ENCODE data around the gene MEX3A. TPM values are rescaled to one million over a fixed set of nuclear protein-coding genes. Genes with fewer than 3 reads are reported as not detected.

MEX3A gene
- total and polyA plus RNA-seq, 2 of the 8 experiments (the other 6 are each of a cell fraction or from before 2014, with no cell fraction given), result 34.1 to 52.4 TPM

GRCh38 chr1:156091610-156092009 lies 9.3 kb upstream of the MEX3A start:
- H2BK12ac ChIP-seq (ENCODE audit: low read depth, low read length), result no peak overlapping the region
- no peak overlapping the region for H4K91ac ChIP-seq (replicated peaks; ENCODE audit: insufficient read length, low read length)
- no peaks in the 10 kb centered on the region for H3K23me2 ChIP-seq (ENCODE audit: low read depth, low read length)
- no peak overlapping the region for H3K14ac ChIP-seq (ENCODE audit: insufficient read length)
- H4K20me1 ChIP-seq (replicated peaks in 1 of 2; ENCODE audit: control insufficient read depth in 1 of 2, insufficient read depth in 2 of 2, low read length in 2 of 2), result peaks cover 6 to 12% of the 10 kb centered on the region in 2 experiments
- H2BK15ac ChIP-seq (ENCODE audit: low read length), result no peak overlapping the region
- H3K79me2 ChIP-seq (ENCODE audit: control insufficient read depth in 1 of 2, insufficient read depth in 2 of 2, low read length in 2 of 2), result peaks cover 0 to 5% of the 10 kb centered on the region in 2 experiments; a peak in 1 of 4 replicates
- DNase-seq (ENCODE audit: low read depth in 1 of 2, low spot score in 2 of 2), result no peak
- no peak overlapping the region for H2BK5ac ChIP-seq (ENCODE audit: low read depth, low read length)
- 88% methylated on average over 2 of the region's 2 CpGs; no CpG with 5 or more reads in 1 of the 2 experiments for WGBS, 2 experiments (ENCODE audit: extremely low coverage in 1 of 2, insufficient coverage in 1 of 2, insufficient read length in 1 of 2, insufficient replicate concordance in 2 of 2, low coverage in 1 of 2, low lambda C conversion rate in 2 of 2, missing lambda C conversion rate in 1 of 2)
- no peak overlapping the region for H4K5ac ChIP-seq (ENCODE audit: insufficient read length, low read depth, low read length)
- POLR2A ChIA-PET (ENCODE audit: partially characterized antibody), result interaction anchor here (0.8 to 29.6 kb wide), 6 partner anchors 8 to 33 kb away, joined by 3 to 763 read pairs (median 3); partner anchors contain the start of gene LMNA
- no peaks in the 10 kb centered on the region for H3K27me3 ChIP-seq (replicated peaks in 1 of 4; ENCODE audit: control insufficient read depth in 3 of 4, extremely low read depth in 1 of 4, insufficient read depth in 3 of 4, low read length in 3 of 4)
- H3K4me3 ChIP-seq (ENCODE audit: extremely low read depth in 1 of 4, insufficient read depth in 2 of 4, low read depth in 3 of 4, low read length in 4 of 4), result no peak overlapping the region
- peaks cover 2% of the 10 kb centered on the region; the same call in 1 of the 2 replicates for H3K79me1 ChIP-seq (ENCODE audit: low read depth, low read length)
- no peak overlapping the region for H2AK5ac ChIP-seq (ENCODE audit: low read depth, low read length)
- H3K23ac ChIP-seq (ENCODE audit: insufficient read length), result no peak overlapping the region
- peaks cover 0 to 4% (median under 1%) of the 10 kb centered on the region in 4 experiments; a peak in 2 of 8 replicates for H3K36me3 ChIP-seq (ENCODE audit: control insufficient read depth in 2 of 4, insufficient read depth in 4 of 4, low read length in 3 of 4)
- peaks cover 2 to 8% (median 3%) of the 10 kb centered on the region in 4 experiments; a peak in 6 of 7 replicates for H3K4me1 ChIP-seq (replicated peaks in 1 of 4; ENCODE audit: control insufficient read depth in 3 of 4, insufficient read depth in 4 of 4, low read length in 3 of 4)
- H3K18ac ChIP-seq (ENCODE audit: extremely low read depth, low read length), result no peak overlapping the region
- H3K4ac ChIP-seq (replicated peaks; ENCODE audit: insufficient read length, low read depth, low read length), result no peak overlapping the region
- H3K9ac ChIP-seq (replicated peaks in 1 of 4; ENCODE audit: extremely low read depth in 1 of 4, low read depth in 3 of 4, low read length in 3 of 4), result no peak overlapping the region
- H2BK20ac ChIP-seq (ENCODE audit: low read length), result no peak overlapping the region
- H3K56ac ChIP-seq (replicated peaks; ENCODE audit: insufficient read length, low read depth, low read length), result no peak overlapping the region
- FAIRE-seq, result no peak
- no peak overlapping the region for H2BK120ac ChIP-seq (replicated peaks; ENCODE audit: low read depth, low read length)
- H2AFZ ChIP-seq (ENCODE audit: low read length), result no peak overlapping the region
- CTCF ChIA-PET (ENCODE audit: partially characterized antibody), result interaction anchor here (0.7 to 29.5 kb wide), 16 partner anchors 9 to 337 kb away, joined by 3 to 1994 read pairs (median 4); partner anchors contain the start of genes LMNA, MEX3A, RAB25 and SSR2
- TF ChIP-seq KDM5A (IDR thresholded peaks at IDR 0.05; ENCODE audit: low read length), result no peak
- H3K27ac ChIP-seq (ENCODE audit: low read depth, low read length), result no peak overlapping the region
- no peak overlapping the region for H3K4me2 ChIP-seq (ENCODE audit: insufficient read depth in 1 of 2, low read depth in 2 of 2, low read length in 2 of 2)
- H3K9me3 ChIP-seq (ENCODE audit: insufficient read depth in 2 of 2, low read depth in 1 of 2, low read length in 1 of 2), result no peaks in the 10 kb centered on the region
- H4K8ac ChIP-seq (ENCODE audit: extremely low read depth, insufficient read depth, low read length), result no peak overlapping the region

Data from H1 (cell line).